Stimulated activated CD4-positive, alpha-beta T cell treated with anti-CD3 and anti-CD28 coated beads, TNF-alpha, amount 100 ng/mL, for 4 hours (primary cell): ENCODE measurements around the gene LRRC4.
A peak's percentile ranks its signal among the peaks of the same experiment; 100 is the strongest.

ENCODE experiments used
- DNase-seq, 3 experiments: peaks; one replicate each; pipeline ENCODE4 v3.0.0-alpha.2; 2020; ENCODE audit warnings: low read depth in 3 of 3

LRRC4 gene

DNA sequence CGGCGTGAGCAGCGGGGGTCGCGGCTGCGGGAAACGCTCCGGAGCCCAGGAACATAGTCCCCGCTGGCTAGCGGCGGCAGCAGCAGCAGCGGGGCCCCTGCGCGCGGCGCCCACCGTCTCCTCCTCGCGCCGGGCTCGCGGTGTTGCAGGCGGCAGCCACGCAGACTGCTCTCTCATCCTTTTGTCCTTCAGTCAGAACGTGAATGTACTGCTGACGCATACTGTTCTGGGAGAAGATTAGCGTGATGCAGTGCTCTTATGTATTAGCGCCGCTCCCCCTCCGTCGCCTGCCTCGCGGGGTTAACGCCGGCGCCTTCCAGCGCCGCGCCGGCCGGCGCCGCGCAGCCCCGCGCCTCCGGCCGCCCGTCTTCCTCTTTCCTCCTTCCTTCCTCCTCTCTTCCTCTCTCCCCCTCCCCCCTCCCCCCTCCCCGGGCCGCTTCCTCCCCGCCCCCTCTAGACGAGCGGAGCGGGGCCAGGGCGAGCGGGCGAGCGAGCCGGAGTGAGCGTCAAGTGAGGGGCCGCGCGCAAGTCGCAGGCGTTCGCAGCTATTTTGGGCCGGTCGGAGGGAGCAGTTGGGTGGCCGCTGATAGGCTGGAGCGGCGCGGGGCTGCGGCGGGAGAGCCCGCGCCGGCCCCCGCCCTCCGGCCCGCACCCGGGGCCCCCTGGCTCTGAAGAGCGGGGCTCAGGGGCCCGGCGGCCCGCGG, 816 bp upstream of the LRRC4 start:
- peak; percentile 21 to 28 (median 21) for DNase-seq

DNA sequence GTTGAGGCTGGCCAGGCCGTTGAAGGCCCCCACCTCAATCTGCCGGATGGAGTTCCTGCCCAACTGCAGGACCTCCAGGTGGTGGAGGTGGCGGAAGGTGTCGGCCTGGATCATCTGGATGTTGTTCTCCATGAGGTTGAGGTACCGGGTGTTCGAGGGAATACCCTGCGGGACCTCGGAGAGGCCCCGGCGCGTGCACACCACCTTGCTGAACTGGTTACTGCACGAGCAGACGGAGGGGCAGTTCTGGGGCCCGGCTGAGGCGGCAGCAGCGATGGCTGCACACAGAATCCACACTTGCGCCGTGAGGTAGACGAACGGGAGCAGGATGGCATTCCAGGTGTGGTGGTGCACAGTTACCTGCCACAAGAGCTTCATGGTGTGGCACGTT, 979 bp downstream of the LRRC4 start:
- no peak for DNase-seq

DNA sequence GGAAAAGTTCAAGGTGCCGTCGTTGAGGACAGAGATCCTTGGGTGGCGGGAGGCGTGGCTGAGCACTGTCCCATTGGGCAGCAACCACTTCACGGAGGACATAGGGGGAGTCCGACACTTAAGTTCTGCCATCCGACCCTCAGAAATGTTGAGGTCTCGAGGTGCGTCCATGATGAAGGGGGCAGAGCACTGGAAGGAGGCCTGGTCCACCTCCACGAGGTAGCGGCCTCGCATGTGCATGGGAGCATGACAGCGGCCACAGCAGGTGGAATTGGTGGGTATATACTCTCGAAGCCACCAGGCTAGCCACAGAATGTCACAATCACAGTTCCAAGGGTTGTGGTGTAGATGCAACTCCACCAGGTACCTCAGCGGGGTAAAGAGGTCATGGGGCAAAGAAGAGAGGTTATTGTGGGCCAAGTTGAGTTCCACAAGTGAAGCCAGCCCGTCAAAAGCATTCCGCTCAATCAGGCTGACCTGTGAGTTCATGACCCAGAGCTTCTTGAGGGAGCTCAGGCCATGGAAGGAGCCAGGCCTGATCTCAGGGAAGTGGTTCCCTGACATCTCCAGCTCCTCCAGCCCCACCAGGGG, 1.7 kb downstream of the LRRC4 start:
- DNase-seq: no peak

DNA sequence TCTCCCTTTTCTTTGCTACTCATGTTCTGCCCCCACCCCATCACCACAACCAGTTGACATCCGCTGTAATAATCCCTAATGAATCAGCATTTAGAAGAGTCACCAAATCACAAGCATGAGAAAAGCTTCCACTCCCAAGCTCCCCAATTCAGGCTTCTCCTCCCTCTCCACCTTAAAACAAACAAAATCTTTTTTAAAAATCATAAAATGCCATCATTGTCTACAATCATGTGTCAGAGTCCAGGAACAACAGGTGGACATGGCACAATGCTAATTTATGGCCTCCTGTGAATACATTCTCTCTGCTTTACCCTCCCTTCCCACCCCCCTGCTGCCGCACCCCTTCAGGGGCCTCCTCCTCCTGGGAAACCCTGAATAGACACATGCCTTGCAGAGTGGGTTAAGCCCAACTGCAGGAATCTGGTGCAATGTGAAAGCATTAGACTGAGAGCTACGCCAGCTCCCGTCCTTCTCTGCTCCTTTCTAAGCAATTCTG, 3.7 kb downstream of the LRRC4 start:
- no peak for DNase-seq

DNA sequence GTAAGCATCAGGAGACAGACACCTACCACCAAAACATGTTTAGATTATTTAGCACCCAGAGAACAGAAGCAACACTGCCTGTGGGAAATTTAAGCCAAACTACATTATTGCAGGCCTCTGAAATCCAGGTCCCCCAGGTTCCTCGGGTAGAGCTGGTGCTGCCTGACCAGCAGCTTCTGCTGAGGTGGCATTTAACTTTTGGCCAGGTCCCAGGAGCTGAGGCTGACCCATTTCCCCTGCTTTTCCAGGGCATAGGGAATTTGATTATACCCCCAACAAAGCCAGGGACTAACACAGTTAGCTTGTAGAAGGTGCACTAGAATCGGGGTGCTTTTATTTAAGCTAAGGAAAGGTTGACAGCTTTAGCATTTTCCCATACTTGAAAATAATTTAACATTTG, 4.7 kb downstream of the LRRC4 start:
- DNase-seq: no peak

DNA sequence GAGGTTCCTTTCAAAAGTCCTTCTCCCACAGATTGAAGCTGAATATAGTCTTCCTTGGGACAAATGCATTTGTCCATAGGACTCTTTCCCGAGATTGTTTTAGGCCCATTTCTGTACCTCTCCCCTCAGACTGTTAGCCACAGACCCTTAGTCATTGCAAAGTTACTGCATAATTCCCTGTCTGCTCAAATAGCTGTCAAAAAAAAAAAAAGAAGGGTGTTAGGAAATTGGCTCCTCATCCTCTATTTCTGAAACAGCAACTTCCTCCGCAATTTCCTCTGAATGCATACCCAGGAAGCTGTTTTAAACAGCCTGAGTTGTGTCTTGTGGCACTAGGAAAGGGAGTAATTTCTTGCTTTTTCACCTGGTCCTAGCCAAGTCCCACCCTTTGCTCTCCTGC, 5.4 kb downstream of the LRRC4 start:
- no peak for DNase-seq

DNA sequence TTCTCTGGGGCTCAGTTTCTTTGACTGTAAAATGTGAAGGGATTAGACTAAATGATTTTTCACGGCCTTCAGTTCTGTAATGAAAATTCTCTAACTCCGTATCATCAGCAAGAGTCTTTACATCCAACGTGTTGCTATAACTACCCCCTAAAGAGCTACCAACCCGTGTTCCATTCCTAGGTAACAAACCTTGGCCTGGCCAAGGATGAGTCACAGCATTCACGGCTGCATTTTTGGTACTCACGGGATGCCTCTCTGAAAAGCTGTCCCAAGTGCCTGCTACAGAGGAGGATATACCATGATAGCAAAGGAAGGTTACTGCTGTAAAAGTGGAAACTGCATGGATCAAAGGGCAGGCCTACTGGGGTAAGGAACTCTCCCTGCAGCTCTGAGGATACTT, 5.9 kb downstream of the LRRC4 start:
- no peak for DNase-seq

DNA sequence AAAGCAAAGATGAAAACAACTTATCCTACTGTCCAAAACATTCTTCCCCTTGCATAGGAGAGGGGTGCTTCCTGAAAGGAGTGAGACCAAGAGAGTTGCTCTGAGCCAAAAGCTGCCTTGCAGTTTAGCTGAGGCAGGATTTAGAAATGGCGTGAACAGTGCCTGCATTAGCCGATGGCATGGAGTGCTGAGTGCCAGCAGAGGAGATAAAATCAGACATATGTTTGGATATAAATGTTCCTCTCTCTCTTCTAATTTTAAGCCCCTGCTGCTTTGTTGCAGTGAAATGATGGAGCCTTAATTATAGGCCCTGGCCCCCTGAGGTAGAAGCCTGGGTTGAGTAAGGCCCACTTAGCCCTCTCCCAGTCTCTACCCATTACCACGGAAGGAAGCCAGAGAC, 7.1 kb downstream of the LRRC4 start:
- DNase-seq: no peak

DNA sequence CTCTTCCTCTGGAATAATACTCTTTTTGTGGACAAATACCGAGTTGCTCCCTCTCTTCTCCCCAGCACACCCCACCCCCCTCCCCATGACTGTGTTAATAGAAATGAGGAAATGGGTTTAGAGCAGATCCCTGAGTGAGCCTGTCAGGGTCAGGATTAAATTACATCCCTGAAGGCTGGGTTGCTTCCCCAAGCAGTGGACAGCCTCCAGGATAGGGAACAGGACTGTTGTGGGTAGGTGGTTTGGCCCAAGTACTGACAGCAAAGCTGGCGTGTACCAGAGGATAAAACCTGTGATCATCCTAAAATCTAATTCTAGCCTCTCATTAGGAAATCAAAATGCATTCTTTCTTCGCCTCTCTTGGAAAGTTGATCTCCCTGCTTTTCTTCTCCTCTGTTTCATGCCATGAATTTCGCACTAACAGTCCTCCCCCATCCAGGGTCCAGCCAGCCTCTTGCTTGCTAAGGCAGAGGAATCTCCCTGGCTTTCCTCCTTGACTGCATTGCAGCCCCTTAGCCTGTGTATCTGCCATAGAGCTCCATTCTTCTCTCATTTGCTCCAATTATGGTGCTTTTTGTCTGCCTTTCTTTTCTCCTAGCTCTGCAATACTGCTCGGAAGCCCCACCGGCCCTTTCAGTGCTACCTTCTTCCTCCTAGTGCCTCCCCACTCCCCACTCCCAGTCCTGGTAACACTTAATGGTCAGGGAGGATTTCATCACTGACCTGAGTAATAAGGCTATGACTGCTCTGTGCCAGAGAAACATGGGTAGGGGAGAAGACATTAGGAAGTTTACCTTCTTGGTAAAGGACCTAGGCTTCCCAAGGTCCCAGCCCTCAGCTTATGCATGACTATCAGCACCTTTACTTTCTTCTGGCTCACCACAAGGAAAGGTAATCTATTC, 8.4 kb downstream of the LRRC4 start:
- DNase-seq: no peak

DNA sequence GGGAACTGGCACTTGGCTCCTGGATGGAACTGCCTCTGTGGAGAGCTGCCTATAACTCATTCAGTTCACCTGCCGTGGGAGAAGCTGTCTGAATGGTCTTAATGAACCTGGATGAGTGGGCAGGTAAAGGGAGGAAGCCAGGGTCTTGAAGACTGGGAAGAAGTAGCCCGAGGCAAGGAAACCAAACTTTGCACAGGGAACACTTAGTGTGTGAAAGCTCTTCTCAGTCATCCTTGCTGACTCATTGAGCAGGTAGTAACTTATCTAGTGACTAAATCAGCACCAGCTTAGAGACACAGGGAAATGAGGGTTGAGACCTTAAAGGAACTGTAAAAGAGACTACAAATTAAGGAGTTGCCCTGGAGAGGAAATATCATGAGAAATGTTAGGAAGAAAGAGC, 9.9 kb downstream of the LRRC4 start:
- no peak for DNase-seq

DNA sequence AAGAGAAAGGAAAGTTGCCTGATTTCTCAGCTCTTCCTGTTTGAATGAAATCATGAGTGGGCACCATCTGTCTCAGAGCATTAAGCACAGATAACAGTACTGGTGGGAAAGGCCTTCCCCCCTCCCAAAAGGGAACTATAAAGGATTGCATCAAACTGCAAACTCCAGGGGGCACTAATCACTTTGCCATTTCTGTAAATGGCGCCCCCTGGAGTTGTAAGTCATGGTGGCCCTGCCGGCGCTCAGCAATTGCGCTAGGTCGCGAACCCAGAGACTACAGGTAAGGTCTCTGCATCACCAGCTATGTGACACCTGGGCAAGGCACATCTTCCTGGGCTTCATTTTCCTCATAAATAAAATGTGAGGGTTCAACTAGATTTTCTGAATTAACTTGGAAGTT, 11.1 kb downstream of the LRRC4 start:
- DNase-seq: no peak

DNA sequence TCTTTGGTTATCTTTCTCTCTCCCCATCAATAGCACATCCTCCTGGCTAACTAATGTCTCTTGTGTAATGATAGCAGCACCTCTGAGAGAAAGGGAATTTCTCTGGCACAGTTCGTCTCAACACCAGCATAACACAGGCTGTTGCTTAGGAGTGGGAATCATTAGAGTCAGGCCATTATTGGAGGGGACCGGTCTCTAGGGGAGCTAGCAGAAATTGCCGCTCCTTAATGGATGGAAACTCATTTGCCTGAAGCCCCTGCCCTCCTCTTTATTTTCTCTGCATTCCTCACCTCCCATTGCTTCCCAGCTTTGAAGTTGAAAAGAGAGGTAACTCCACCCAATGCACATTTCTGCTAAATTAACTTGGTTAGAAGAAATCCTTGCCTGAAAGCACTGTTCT, 11.9 kb downstream of the LRRC4 start:
- DNase-seq: no peak

DNA sequence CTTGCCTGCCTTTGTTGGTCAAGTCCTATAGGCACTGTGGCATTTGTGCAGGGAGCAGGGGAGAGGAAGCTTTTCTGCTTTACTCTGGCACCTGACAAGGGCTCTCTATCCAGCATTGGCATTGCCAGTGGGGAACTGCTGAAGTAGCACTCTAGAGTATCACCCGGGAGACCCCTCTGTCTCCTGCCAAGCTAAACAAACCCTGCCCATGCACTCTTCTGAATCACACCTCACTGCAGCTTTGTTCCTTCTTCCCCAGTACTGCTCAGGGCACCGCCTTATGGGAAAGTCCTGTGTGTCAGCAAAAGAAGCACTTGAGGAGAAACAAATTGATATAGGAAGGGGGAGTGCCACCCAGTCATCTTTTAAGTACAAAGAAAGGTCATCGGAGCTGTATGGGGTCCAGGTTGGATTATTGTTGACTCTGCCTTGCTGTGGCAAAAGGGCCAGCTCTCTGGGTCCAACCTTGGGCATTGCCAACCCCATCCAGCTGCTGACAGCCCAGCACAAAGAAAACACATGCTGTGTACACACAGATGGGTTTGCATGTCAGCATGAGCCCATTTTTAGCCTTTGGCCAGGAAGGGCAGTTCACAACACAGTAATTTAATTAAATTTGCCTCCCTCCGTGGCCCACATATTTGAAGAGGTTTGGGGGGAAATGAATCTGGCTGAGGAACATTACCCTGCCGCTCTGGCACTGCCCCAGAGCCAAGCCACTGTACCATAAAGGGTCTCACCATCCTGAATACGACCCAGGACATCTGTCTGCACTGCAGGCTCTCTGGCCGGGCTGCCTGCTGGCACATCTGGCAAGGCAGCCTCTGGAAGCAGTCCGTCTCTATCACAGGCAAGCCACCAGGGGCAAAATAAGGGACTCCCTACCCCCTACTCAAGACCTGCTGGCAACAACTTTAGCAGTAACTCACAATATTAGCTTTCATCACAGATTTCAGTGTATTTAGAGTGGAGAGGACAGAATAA, 13.1 kb downstream of the LRRC4 start:
- no peak for DNase-seq

DNA sequence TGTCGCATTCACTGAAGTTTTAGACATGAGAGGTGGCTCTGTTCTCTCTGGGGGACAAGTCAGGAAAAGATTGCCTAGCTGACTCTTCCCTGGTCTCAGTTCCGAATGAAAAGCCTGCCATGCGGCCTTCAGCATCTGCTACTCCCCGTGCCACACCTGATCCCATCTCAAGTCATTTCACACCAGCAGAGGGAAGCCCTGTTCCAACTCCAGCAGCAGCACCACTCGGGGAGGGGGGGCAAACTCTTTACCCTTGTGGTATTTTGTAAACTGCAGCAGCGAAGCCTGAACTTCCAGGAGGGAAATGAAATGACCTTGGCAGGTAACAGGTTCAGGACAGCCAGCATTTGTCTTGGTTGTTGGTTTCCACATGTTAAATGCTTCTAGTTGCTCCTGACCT, 13.8 kb downstream of the LRRC4 start:
- DNase-seq: no peak

DNA sequence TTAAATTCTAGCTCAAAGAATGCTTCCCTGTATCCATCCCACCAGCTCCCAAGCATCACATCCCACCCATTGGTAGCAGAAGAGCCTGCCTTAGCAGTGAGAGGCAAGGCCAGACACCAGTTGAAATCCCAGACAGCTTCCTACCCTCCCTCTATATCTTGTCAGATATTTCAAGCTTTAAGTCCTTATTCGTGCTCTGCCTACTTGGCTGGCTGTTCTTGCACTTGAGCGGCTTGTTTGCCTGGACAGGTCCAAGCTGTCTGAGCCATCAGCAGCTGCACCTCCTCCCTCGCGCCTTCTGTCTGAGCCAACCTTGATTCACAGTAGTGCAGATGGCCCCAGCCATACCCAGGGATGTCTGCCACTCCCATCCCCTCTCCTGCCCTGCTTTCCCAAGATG, 16.4 kb downstream of the LRRC4 start:
- DNase-seq: no peak

DNA sequence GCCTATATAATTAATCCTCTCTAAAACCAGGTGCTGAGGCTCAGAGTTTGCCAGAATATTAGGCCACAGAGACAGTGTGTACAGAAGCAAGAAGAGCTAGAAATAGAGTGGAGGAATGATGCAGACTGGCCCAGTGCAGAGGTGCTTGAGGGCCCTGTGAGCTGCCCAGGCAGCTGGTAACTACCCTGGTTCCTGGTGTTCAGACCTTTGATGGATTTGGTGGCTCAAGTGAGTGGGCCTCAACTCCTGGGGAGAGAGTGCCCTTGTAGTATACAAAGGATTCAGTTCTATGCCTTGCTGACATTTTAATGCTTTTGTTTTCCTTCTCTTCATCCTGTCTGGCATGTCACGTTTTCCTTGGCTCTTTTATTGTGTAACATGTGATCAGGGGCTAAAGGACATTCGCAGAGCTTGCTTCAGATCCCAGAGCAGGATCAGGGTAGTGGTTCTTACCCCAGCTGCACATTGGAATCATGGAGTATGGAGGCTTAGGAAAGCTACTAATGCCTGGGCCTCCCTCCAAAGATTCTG, 20.0 kb downstream of the LRRC4 start:
- no peak for DNase-seq

DNA sequence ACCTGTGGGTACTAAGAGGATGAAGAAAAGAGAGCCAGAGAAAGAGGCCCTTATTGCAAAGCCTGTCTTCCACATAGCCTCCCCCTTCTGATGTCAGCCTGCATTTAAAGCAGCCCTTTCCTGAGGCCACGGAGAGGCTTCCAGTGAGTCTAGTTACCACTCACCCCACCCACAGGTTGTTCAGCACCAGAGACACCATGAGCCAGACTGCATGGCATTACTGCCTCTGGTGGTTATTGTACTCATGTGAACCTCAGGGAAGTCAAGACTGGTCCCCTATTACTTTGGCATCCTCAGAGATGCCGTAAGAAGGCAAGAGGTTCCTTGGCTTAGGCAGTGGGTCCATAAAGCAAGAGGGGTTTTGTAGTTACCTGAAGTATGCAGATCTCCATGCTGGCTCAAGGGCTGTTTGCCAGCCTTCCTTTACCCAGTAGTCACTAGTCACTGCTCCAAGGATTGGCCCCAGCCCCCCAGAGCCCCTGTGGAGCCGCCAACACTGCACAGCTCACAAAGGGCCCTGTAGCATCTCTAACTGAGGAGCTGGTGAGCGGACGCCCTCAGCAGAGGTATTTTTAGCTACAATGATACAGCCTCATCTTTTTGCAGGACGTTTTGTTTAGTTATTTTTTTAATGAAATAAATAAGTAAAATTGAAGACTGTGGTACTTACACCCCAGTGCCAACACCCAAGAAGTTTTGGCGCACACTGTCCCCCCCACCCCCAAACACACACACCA, 20.7 kb downstream of the LRRC4 start:
- DNase-seq: no peak

DNA sequence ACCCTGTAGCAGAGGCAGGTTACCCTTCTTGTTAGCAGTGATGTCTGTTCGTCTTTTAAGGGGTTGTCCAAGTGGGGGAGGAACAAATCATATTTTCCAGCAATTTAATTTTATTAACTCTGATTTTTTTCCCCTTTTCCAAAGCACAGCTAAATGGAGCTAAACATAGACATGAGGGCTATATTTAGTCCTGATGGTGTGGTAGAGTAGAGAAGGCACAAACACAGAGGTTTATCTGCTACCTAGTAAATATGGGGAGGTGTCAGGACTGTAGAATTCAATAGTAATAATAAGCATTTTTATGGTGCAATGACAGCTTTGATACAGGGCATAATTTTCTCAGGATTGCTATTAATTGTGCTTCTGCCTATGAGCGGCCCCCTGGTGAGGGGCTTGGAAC, 22.5 kb downstream of the LRRC4 start:
- DNase-seq: no peak

DNA sequence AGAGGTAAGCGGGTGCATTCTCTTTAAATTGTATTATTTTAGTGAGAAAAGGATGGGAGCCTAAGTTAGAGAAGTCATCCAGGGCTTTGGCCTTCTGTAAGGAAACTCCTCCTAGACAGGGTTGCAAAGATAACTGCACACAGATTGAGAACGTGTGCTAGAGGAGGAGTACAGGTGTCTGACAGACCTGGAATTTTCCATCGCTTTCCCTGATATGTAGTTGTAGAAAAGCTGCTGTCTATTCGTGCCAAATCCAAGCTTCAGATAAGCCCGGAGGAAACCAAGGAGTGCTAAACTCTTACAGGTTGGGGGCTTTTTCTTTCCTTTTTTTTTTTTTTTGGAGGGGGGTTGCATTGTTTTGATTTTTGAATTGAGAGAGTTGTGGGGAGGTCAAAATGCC, 23.1 kb downstream of the LRRC4 start:
- no peak for DNase-seq

DNA sequence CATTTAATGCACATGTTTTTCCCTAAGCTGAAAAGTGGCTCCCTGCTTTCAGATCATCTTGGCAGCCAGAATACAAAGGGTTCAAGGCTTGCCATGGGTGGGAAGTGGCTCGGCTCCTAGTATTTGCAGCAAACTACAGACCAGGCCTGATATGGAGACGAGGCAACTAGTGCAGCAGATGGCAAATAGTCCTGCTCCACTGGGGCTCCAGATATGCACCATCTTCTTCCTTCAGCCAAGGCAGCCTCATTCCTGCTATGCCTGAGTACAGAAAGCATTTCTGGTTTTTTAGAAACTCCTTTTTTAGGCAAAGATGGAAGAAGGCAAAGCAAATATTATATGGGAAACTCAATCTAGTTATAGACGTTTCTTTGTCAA, 23.9 kb downstream of the LRRC4 start:
- no peak for DNase-seq
